GM03348 (cell line): ENCODE results near the gene ICOS.

Experiments
- DNase-seq: peaks from one replicate; pipeline ENCODE4 v3.0.0; 2012; ENCODE audit warnings: low spot score

Gene ICOS

GRCh38 chr2:204010628-204011560 is 74.3 kb downstream of the ICOS start:
- no peak for DNase-seq
